HepG2 (cell line): ENCODE measurements around the gene TH. TPM values are rescaled to one million over a fixed set of nuclear protein-coding genes. Genes with fewer than 3 reads are reported as not detected.
A peak's percentile ranks its signal among the peaks of the same experiment; 100 is the strongest.

Source experiments
- ATAC-seq: fragments of 200-7000 bp; cut with Tn5 transposase; 3 replicates; pipeline ENCODE4 v1.9.1; 2020; ENCODE audit warnings: mild to moderate bottlenecking, moderate library complexity
- BruUV-seq: library from RNA; stranded (reverse); fragments of 400-500 nt; replicated peaks from 2 replicates; lab custom pipeline; 2021; lab: Mats Ljungman, UMichigan
- CTCF ChIA-PET: fragments of 300-600 bp; formaldehyde crosslinking; extraction: SDS; loops from one replicate; lab custom pipeline; 2021; ENCODE audit warnings: low total read pairs, inconsistent platforms, low intra/inter-chr PET ratio; lab: Yijun Ruan, JAX
- POLR2A ChIA-PET: fragments of 350-600 bp; sonication (Branson Sonifier 250); formaldehyde crosslinking; loops from one replicate; lab custom pipeline; 2020; ENCODE audit warnings: antibody characterized with exemption, inconsistent platforms; lab: Yijun Ruan, JAX
- DNase-seq: peaks from one replicate; pipeline ENCODE4 v3.0.0-alpha.2; 2015; ENCODE audit warnings: low spot score
- FAIRE-seq: peaks from 3 replicates; lab custom pipeline; 2011; peaks lifted over from hg19 to GRCh38; lab: Jason Lieb, UNC
- H2AFZ ChIP-seq: one replicate; pipeline ENCODE4 v1.6.1; 2011; ENCODE audit warnings: low read length, inconsistent platforms
- H3K27ac ChIP-seq: fragments of 300-600 bp; 3 replicates; pipeline ENCODE4 v1.8.0; 2011; ENCODE audit warnings: mixed run types, mild to moderate bottlenecking, mixed read lengths, low read length, inconsistent platforms; ENCODE audit not compliant: insufficient read depth; ENCODE audit errors: extremely low read length
- H3K27me3 ChIP-seq, 2 experiments: fragments of 200-600 bp in 1 of 2; 2 replicates in 1 of 2; 3 replicates in 1 of 2; pipeline versions ENCODE4 v1.6.0 to v1.8.0; 2011; ENCODE audit warnings: low read length in 2 of 2, mild to moderate bottlenecking in 2 of 2, moderate library complexity in 2 of 2, inconsistent platforms in 1 of 2; ENCODE audit not compliant: insufficient read depth in 2 of 2, control insufficient read depth in 1 of 2
- H3K36me3 ChIP-seq, 2 experiments: fragments of 200-600 bp in 1 of 2; replicated peaks in 1 of 2; 2 replicates in 1 of 2; 3 replicates in 1 of 2; pipeline versions ENCODE4 v1.5.1 to v1.8.0; 2011; ENCODE audit warnings: low read length in 2 of 2, inconsistent platforms in 1 of 2; ENCODE audit not compliant: insufficient read depth in 2 of 2, control insufficient read depth in 1 of 2
- H3K4me1 ChIP-seq: 2 replicates; pipeline ENCODE4 v1.5.1; 2012; ENCODE audit warnings: low read length, inconsistent platforms; ENCODE audit not compliant: insufficient read depth
- H3K4me2 ChIP-seq: 2 replicates; pipeline ENCODE4 v1.6.0; 2011; ENCODE audit warnings: low read depth, low read length, inconsistent platforms
- H3K4me3 ChIP-seq, 3 experiments: fragments of 200-600 bp in 1 of 3; sonication (generic), shearing (Covaris generic) in 1 of 3; replicated peaks in 1 of 3; 2 replicates each; pipeline ENCODE4 v1.5.1; 2011 to 2016; ENCODE audit warnings: low read length in 3 of 3, inconsistent platforms in 2 of 3, low read depth in 2 of 3, mild to moderate bottlenecking in 2 of 3, control low read depth in 1 of 3, mixed read lengths in 1 of 3; ENCODE audit not compliant: insufficient read depth in 1 of 3
- H3K79me2 ChIP-seq: one replicate; pipeline ENCODE4 v1.6.1; 2011; ENCODE audit warnings: low read length, inconsistent platforms; ENCODE audit not compliant: insufficient read depth
- H3K9ac ChIP-seq: 2 replicates; pipeline ENCODE4 v1.6.0; 2011; ENCODE audit warnings: mild to moderate bottlenecking, low read depth, low read length, inconsistent platforms; ENCODE audit not compliant: insufficient read depth
- H3K9me3 ChIP-seq: 2 replicates; pipeline ENCODE4 v1.5.1; 2012; ENCODE audit warnings: mild to moderate bottlenecking, low read length
- H4K20me1 ChIP-seq: 2 replicates; pipeline ENCODE4 v1.6.0; 2011; ENCODE audit warnings: inconsistent platforms, mild to moderate bottlenecking, low read length, moderate library complexity; ENCODE audit not compliant: insufficient read depth
- ATAD3A ChIP-seq: sonication (generic); formaldehyde crosslinking; IDR thresholded peaks from 2 replicates; pipeline ENCODE4 v1.4.0; 2020; ENCODE audit warnings: missing genetic modification reagents
- GMEB2 ChIP-seq: IDR thresholded peaks from 2 replicates; pipeline ENCODE4 v1.6.1; 2016; ENCODE audit warnings: missing biosample characterization, missing genetic modification reagents, low read depth
- HNRNPK ChIP-seq: fragments of 200-400 bp; formaldehyde crosslinking; IDR thresholded peaks from 2 replicates; pipeline ENCODE4 v1.6.1; 2018; ENCODE audit warnings: low read length, low read depth, moderate library complexity, mild to moderate bottlenecking; ENCODE audit not compliant: poor library complexity, severe bottlenecking
- IRF1 ChIP-seq: sonication (generic); formaldehyde crosslinking; IDR thresholded peaks from 2 replicates; pipeline ENCODE4 v1.4.0; 2020; ENCODE audit warnings: low read depth, mild to moderate bottlenecking, missing genetic modification reagents
- IRF2 ChIP-seq: IDR thresholded peaks from 2 replicates; pipeline ENCODE4 v1.6.1; 2018; ENCODE audit warnings: missing genetic modification reagents, missing compliant biosample characterization
- NONO ChIP-seq, 2 experiments: fragments of 450-650 bp in 1 of 2; sonication (generic) in 1 of 2; formaldehyde crosslinking in 1 of 2; IDR thresholded peaks in 1 of 2; conservative IDR thresholded peaks in 1 of 2; 2 replicates each; pipeline versions ENCODE4 v1.6.1 to v1.8.0; 2017 to 2022; ENCODE audit warnings: mild to moderate bottlenecking in 1 of 2, missing genetic modification reagents in 1 of 2, moderate library complexity in 1 of 2
- POLR2AphosphoS2 ChIP-seq: IDR thresholded peaks from 2 replicates; pipeline ENCODE4 v1.6.1; 2011; ENCODE audit warnings: low read depth, low read length, improper control_type of control experiment
- SIN3A ChIP-seq: IDR thresholded peaks from 2 replicates; pipeline ENCODE4 v1.6.1; 2011; ENCODE audit warnings: low read depth, mild to moderate bottlenecking, control low read depth, low read length, borderline replicate concordance
- SRSF4 ChIP-seq: fragments of 200-400 bp; formaldehyde crosslinking; IDR thresholded peaks from one replicate; pipeline ENCODE4 v1.6.1; 2018; ENCODE audit warnings: mild to moderate bottlenecking, low read depth, low read length, moderate library complexity; ENCODE audit not compliant: poor library complexity, severe bottlenecking
- TCF7 ChIP-seq: sonication (generic); IDR thresholded peaks from 2 replicates; pipeline ENCODE4 v1.6.1; 2016; ENCODE audit warnings: antibody characterized with exemption, low read depth
- THAP9 ChIP-seq: sonication (generic); formaldehyde crosslinking; IDR thresholded peaks from 2 replicates; pipeline ENCODE4; 2020; ENCODE audit warnings: missing genetic modification reagents, mild to moderate bottlenecking, borderline replicate concordance
- ZBTB42 ChIP-seq: sonication (generic); formaldehyde crosslinking; IDR thresholded peaks from 2 replicates; pipeline ENCODE4 v1.5.0; 2020; ENCODE audit warnings: mild to moderate bottlenecking, missing genetic modification reagents
- ZNF235 ChIP-seq: sonication (generic); formaldehyde crosslinking; IDR thresholded peaks from 2 replicates; pipeline ENCODE4 v1.8.1; 2023; ENCODE audit warnings: mild to moderate bottlenecking, missing genetic modification reagents, borderline replicate concordance
- ZNF275 ChIP-seq: sonication (generic); formaldehyde crosslinking; IDR thresholded peaks from 2 replicates; pipeline ENCODE4 v1.8.0; 2022; ENCODE audit warnings: missing genetic modification reagents, mild to moderate bottlenecking, inconsistent platforms, borderline replicate concordance
- ZNF644 ChIP-seq: IDR thresholded peaks from 2 replicates; pipeline ENCODE4 v1.6.1; 2016; ENCODE audit warnings: low read depth
- WGBS: methylation state at CpG from one replicate; pipeline ENCODE4 v1.1.6; 2017; ENCODE audit warnings: low lambda C conversion rate; 5-methylcytosine and 5-hydroxymethylcytosine counted together
- in situ Hi-C: cut with HindIII; loops from 2 replicates; pipeline ENCODE4 v1.10.0; 2017; ENCODE audit warnings: low pct_unique_long_range_greater_than_20kb; ENCODE audit not compliant: extremely low pct_ligation_motif_present
- intact Hi-C: fragments of 100-400 bp; cut with micrococcal nuclease; formaldehyde crosslinking; loops from one replicate; pipeline ENCODE4 v1.10.0; 2022; ENCODE audit not compliant: unreplicated experiment
- polyA plus RNA-seq, 8 experiments: library from polyadenylated mRNA; depleted of rRNA in 3 of 8; stranded (reverse) in 7 of 8; unstranded in 1 of 8; fragments of >200 nt; fragmentation: Illumina TruSeq in 4 of 8; extraction: Trizol in 4 of 8; gene quantifications; 2 replicates each; pipeline versions ENCODE4 v1.2.1 to v1.2.3, GENCODE V29; 2011 to 2016; ENCODE audit warnings: low read depth in 4 of 8, missing spikeins in 1 of 8, mixed read lengths in 1 of 8; ENCODE audit not compliant: insufficient read depth in 1 of 8
- total RNA-seq, 5 experiments: library from RNA; depleted of rRNA; stranded (reverse); fragments of >200 nt; fragmentation: Illumina TruSeq; extraction: Trizol; gene quantifications; 2 replicates each; pipeline ENCODE4 v1.2.3, GENCODE V29; 2016; ENCODE audit warnings: low read depth in 1 of 5

Gene TH
- total and polyA plus RNA-seq, 2 of the 13 experiments (the other 11 are each of a cell fraction or from before 2014, with no cell fraction given), result 0.36 TPM; not detected in 1

GRCh38 chr11:2210366-2211112 lies 38.9 kb upstream of the TH start:
- Histone ChIP-seq H3K4me2 (peak overlapping the region; percentile 54), H2AFZ (no peak overlapping the region), H3K4me3 (peak overlapping the region in 1 of 3 experiments; percentile 14; a peak in 1 of 6 replicates), H3K36me3 (no peaks in the 10 kb centered on the region; a peak in 1 of 5 replicates), H3K27me3 (no peaks in the 10 kb centered on the region; a peak in 1 of 5 replicates), H3K79me2 (peaks cover 2% of the 10 kb centered on the region), H3K9ac (peak overlapping the region; percentile 64), H4K20me1 (no peaks in the 10 kb centered on the region), H3K4me1 (peaks cover 94% of the 10 kb centered on the region), H3K27ac (peak overlapping the region; percentile 99), H3K9me3 (no peaks in the 10 kb centered on the region)
- in situ Hi-C loops, result loop anchor here (25.0 kb wide), 1 partner anchor 527 kb away; no protein-coding TSS in a partner anchor
- BruUV-seq, result TSS peak; percentile 60
- 63% methylated on average over 5 of the region's 16 CpGs for WGBS
- POLR2A ChIA-PET, result interaction anchor here (0.8 to 4.3 kb wide), 21 partner anchors 7 to 693 kb away, joined by 3 to 34 read pairs (median 6); partner anchors contain the start of genes KCNQ1OT1 and TSSC4
- ATAC-seq (peak; percentile 1; the same call in 2 of the 3 replicates), DNase-seq (no peak), FAIRE-seq (no peak)
- intact Hi-C loops, result loop anchor here (5.0 to 10.0 kb wide), 2 partner anchors 54 to 192 kb away; partner anchors contain the start of gene TSSC4
- CTCF ChIA-PET, result no interaction called here
- TF ChIP-seq POLR2AphosphoS2 (no peak), ATAD3A (no peak), ZNF275 (CRISPR knock-in tag) (no peak), NONO (IDR thresholded peaks at IDR 0.05) (no peak), NONO (CRISPR knock-in tag; conservative IDR thresholded peaks at IDR 0.05) (no peak), ZBTB42 (CRISPR knock-in tag) (no peak; the same call in 1 of the 2 replicates), TCF7 (no peak), ZNF644 (CRISPR knock-in tag) (no peak), ZNF235 (CRISPR knock-in tag) (0 out of 2 replicates have a peak, but pooled peaks have one; percentile 1), GMEB2 (no peak), SIN3A (0 out of 2 replicates have a peak, but pooled peaks have one; percentile 33), THAP9 (peak; percentile 20; the same call in 1 of the 2 replicates), IRF1 (CRISPR knock-in tag) (no peak), HNRNPK (no peak), SRSF4 (no peak), IRF2 (no peak)
